SK-N-SH treated with all-trans-retinoic acid at 6 μM for 48 hours (cell line): ENCODE data around the gene ZW10.

Experiments used
- ATAC-seq: fragments of 200-7000 bp; cut with Tn5 transposase; 3 replicates; pipeline ENCODE4 v1.9.1; 2020; ENCODE audit warnings: mild to moderate bottlenecking, moderate library complexity
- BACH2 ChIP-seq: fragments of 250-450 bp; sonication (Bioruptor Pico); IDR thresholded peaks from 2 replicates; pipeline ENCODE4 v1.9.0; 2021; ENCODE audit warnings: mild to moderate bottlenecking, borderline replicate concordance
- CREB5 ChIP-seq: fragments of 250-450 bp; sonication (Bioruptor Pico); IDR thresholded peaks from 2 replicates; pipeline ENCODE4 v1.5.1; 2020; ENCODE audit warnings: low read depth, mild to moderate bottlenecking, moderate library complexity
- CSDC2 ChIP-seq: fragments of 250-450 bp; sonication (Bioruptor Pico); IDR thresholded peaks from 2 replicates; pipeline ENCODE4 v1.5.0; 2020; ENCODE audit warnings: mild to moderate bottlenecking, moderate library complexity
- CSRNP3 ChIP-seq: fragments of 250-450 bp; sonication (Bioruptor Pico); IDR thresholded peaks from 2 replicates; pipeline ENCODE4 v1.5.1; 2021; ENCODE audit warnings: mild to moderate bottlenecking, moderate library complexity
- ESRRG ChIP-seq: fragments of 250-450 bp; sonication (Bioruptor Pico); IDR thresholded peaks from 2 replicates; pipeline ENCODE4 v1.6.1; 2021; ENCODE audit warnings: mild to moderate bottlenecking
- GLIS3 ChIP-seq: fragments of 250-450 bp; sonication (Bioruptor Pico); IDR thresholded peaks from 2 replicates; pipeline ENCODE4 v1.5.0; 2020; ENCODE audit warnings: mild to moderate bottlenecking, moderate library complexity
- ISL1 ChIP-seq: fragments of 250-450 bp; sonication (Bioruptor Pico); IDR thresholded peaks from 2 replicates; pipeline ENCODE4 v2.1.2; 2022; ENCODE audit warnings: mild to moderate bottlenecking, moderate library complexity
- OSR1 ChIP-seq: fragments of 250-450 bp; sonication (Bioruptor Pico); IDR thresholded peaks from 2 replicates; pipeline ENCODE4 v1.8.0; 2022; ENCODE audit warnings: moderate library complexity, mild to moderate bottlenecking, inconsistent platforms
- PATZ1 ChIP-seq: fragments of 250-450 bp; sonication (Bioruptor Pico); IDR thresholded peaks from 2 replicates; pipeline ENCODE4 v1.8.0; 2020; ENCODE audit warnings: mild to moderate bottlenecking, moderate library complexity, borderline replicate concordance
- PPARA ChIP-seq: fragments of 250-450 bp; sonication (Bioruptor Pico); IDR thresholded peaks from 2 replicates; pipeline ENCODE4 v1.5.0; 2020; ENCODE audit warnings: mild to moderate bottlenecking, borderline replicate concordance
- RARB ChIP-seq: fragments of 250-450 bp; sonication (Bioruptor Pico); IDR thresholded peaks from 2 replicates; pipeline ENCODE4 v1.8.0; 2021; ENCODE audit warnings: mild to moderate bottlenecking, moderate library complexity
- SNAI2 ChIP-seq: fragments of 250-450 bp; sonication (Bioruptor Pico); IDR thresholded peaks from 2 replicates; pipeline ENCODE4 v1.5.0; 2020; ENCODE audit warnings: mild to moderate bottlenecking, moderate library complexity
- TCF4 ChIP-seq: fragments of 250-450 bp; sonication (Bioruptor Pico); IDR thresholded peaks from 2 replicates; pipeline ENCODE4 v1.8.0; 2021; ENCODE audit warnings: mild to moderate bottlenecking, moderate library complexity, borderline replicate concordance
- TOX ChIP-seq: fragments of 250-450 bp; sonication (Bioruptor Pico); IDR thresholded peaks from 2 replicates; pipeline ENCODE4 v1.8.0; 2021; ENCODE audit warnings: mild to moderate bottlenecking, moderate library complexity, borderline replicate concordance
- TSHZ2 ChIP-seq: fragments of 250-450 bp; sonication (Bioruptor Pico); IDR thresholded peaks from 2 replicates; pipeline ENCODE4 v1.5.0; 2020; ENCODE audit warnings: mild to moderate bottlenecking, moderate library complexity
- ZC3H10 ChIP-seq: fragments of 250-450 bp; sonication (Bioruptor Pico); IDR thresholded peaks from 2 replicates; pipeline ENCODE4 v1.5.1; 2021; ENCODE audit warnings: mild to moderate bottlenecking, moderate library complexity
- ZFP3 ChIP-seq: fragments of 250-450 bp; sonication (Bioruptor Pico); IDR thresholded peaks from 2 replicates; pipeline ENCODE4 v1.5.0; 2020; ENCODE audit warnings: mild to moderate bottlenecking, moderate library complexity
- ZFP30 ChIP-seq: fragments of 450-650 bp; formaldehyde crosslinking; IDR thresholded peaks from 2 replicates; pipeline ENCODE4 v1.5.0; 2022; ENCODE audit warnings: mild to moderate bottlenecking, moderate library complexity
- ZNF565 ChIP-seq: fragments of 450-650 bp; formaldehyde crosslinking; conservative IDR thresholded peaks from 2 replicates; pipeline ENCODE4 v1.5.0; 2020; ENCODE audit warnings: low read depth, mild to moderate bottlenecking, moderate library complexity
- ZNF70 ChIP-seq: fragments of 450-650 bp; formaldehyde crosslinking; IDR thresholded peaks from 2 replicates; pipeline ENCODE4 v1.5.0; 2020; ENCODE audit warnings: mild to moderate bottlenecking, moderate library complexity
- ZNF8 ChIP-seq: fragments of 450-650 bp; formaldehyde crosslinking; IDR thresholded peaks from 2 replicates; pipeline ENCODE4 v1.5.0; 2020; ENCODE audit warnings: mild to moderate bottlenecking, moderate library complexity
- TF ChIP-seq, protein P1 (sequence below): fragments of 250-450 bp; sonication (Bioruptor Pico); IDR thresholded peaks from 2 replicates; pipeline ENCODE4 v1.8.0; 2021; ENCODE audit warnings: low read depth, mild to moderate bottlenecking, moderate library complexity, borderline replicate concordance

The ZW10 gene

DNA sequence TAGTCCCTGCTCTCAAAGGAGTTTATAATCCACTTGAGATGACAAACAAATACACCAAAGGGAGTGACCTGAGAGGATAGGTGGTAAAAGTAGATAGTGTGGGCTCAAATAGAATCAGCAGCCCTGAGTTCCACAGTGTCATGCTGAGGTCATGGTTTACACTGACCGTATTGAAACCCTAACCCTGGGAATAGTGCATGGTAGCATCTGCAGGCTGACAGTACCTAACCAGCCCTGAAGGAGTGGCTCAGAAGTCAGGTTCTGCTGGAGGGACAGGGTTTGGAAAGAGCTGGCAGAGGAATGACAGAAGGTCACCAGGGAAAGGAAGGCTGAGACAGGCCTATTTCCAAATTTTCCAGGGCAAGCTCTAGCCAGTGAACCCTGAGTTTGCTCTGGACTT lies 58.2 kb downstream of the ZW10 start:
- TF ChIP-seq TOX (no peak), PPARA (CRISPR knock-in tag) (no peak), TCF4 (no peak), CSDC2 (no peak), ZFP3 (CRISPR knock-in tag) (no peak), ZFP30 (no peak), ZNF565 (CRISPR knock-in tag) (no peak), ZNF70 (CRISPR knock-in tag) (no peak), ESRRG (CRISPR knock-in tag) (no peak), OSR1 (CRISPR knock-in tag) (no peak), ZC3H10 (no peak), CSRNP3 (CRISPR knock-in tag) (no peak), TSHZ2 (CRISPR knock-in tag) (no peak), RARB (no peak), ISL1 (CRISPR knock-in tag) (no peak), SNAI2 (CRISPR knock-in tag) (no peak), BACH2 (no peak), CREB5 (CRISPR knock-in tag) (no peak), PATZ1 (CRISPR knock-in tag) (no peak)
- TF ChIP-seq, protein P1, sequence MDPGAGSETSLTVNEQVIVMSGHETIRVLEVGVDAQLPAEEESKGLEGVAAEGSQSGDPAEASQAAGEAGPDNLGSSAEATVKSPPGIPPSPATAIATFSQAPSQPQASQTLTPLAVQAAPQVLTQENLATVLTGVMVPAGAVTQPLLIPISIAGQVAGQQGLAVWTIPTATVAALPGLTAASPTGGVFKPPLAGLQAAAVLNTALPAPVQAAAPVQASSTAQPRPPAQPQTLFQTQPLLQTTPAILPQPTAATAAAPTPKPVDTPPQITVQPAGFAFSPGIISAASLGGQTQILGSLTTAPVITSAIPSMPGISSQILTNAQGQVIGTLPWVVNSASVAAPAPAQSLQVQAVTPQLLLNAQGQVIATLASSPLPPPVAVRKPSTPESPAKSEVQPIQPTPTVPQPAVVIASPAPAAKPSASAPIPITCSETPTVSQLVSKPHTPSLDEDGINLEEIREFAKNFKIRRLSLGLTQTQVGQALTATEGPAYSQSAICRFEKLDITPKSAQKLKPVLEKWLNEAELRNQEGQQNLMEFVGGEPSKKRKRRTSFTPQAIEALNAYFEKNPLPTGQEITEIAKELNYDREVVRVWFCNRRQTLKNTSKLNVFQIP, result no peak
- ATAC-seq, result no peak

- no peak for ATAC-seq
- TF ChIP-seq PPARA (CRISPR knock-in tag), result no peak
- no peak for TF ChIP-seq ZFP3 (CRISPR knock-in tag)
- no peak for TF ChIP-seq ZNF565 (CRISPR knock-in tag)
- no peak for TF ChIP-seq ZC3H10
- TF ChIP-seq SNAI2 (CRISPR knock-in tag), result no peak
- TF ChIP-seq ZFP30, result no peak
- no peak for TF ChIP-seq ESRRG (CRISPR knock-in tag)
- TF ChIP-seq TSHZ2 (CRISPR knock-in tag), result no peak
- no peak for TF ChIP-seq ISL1 (CRISPR knock-in tag)
- no peak for TF ChIP-seq PATZ1 (CRISPR knock-in tag)
- no peak for TF ChIP-seq CSDC2
- TF ChIP-seq GLIS3 (CRISPR knock-in tag), result no peak
- TF ChIP-seq CSRNP3 (CRISPR knock-in tag), result no peak
- TF ChIP-seq TCF4, result no peak
- TF ChIP-seq OSR1 (CRISPR knock-in tag), result no peak
- TF ChIP-seq ZNF8 (CRISPR knock-in tag), result no peak
- no peak for TF ChIP-seq ZNF70 (CRISPR knock-in tag)
- TF ChIP-seq, protein P1, result no peak
Observed at GRCh38 chr11:113710989-113711388, 62.5 kb downstream of the ZW10 start.
